Gastrocnemius medialis (tissue), 4 donors: ENCODE results near the gene MRPL33.

Experiments
- POLR2A ChIP-seq, 2 donors: fragments of 450-650 bp; IDR thresholded peaks; one replicate each; pipeline ENCODE4 v1.6.1; 2017; ENCODE audit warnings: antibody characterized with exemption in 2 of 2, mild to moderate bottlenecking in 2 of 2, moderate library complexity in 2 of 2
- TF ChIP-seq, protein P1 (sequence below), 5 experiments: fragments of 450-650 bp in 3 of 5; fragments of 200-600 bp in 2 of 5; sonication (generic) in 2 of 5; IDR thresholded peaks in 4 of 5; conservative IDR thresholded peaks in 1 of 5; 1 replicate in 4 of 5; 2 replicates in 1 of 5; pipeline ENCODE4 v1.5.1; 2016 to 2019; ENCODE audit warnings: antibody characterized with exemption in 5 of 5, mild to moderate bottlenecking in 3 of 5, moderate library complexity in 3 of 5

GRCh38 chr2:27746325-27746724, 25.2 kb upstream of the MRPL33 start:
- TF ChIP-seq, protein P1, sequence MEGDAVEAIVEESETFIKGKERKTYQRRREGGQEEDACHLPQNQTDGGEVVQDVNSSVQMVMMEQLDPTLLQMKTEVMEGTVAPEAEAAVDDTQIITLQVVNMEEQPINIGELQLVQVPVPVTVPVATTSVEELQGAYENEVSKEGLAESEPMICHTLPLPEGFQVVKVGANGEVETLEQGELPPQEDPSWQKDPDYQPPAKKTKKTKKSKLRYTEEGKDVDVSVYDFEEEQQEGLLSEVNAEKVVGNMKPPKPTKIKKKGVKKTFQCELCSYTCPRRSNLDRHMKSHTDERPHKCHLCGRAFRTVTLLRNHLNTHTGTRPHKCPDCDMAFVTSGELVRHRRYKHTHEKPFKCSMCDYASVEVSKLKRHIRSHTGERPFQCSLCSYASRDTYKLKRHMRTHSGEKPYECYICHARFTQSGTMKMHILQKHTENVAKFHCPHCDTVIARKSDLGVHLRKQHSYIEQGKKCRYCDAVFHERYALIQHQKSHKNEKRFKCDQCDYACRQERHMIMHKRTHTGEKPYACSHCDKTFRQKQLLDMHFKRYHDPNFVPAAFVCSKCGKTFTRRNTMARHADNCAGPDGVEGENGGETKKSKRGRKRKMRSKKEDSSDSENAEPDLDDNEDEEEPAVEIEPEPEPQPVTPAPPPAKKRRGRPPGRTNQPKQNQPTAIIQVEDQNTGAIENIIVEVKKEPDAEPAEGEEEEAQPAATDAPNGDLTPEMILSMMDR (IDR thresholded peaks at IDR 0.05 in 4 of 5, conservative IDR thresholded peaks at IDR 0.05 in 1 of 5), result no peak
- TF ChIP-seq POLR2A (IDR thresholded peaks at IDR 0.05), result no peak
